ENCODE results near the gene ILKAP.

ILKAP gene

GRCh38 chr2:238132463-238133450 lies 70.7 kb downstream of the ILKAP start:
- no peaks in the 10 kb centered on the region for H3K4me1 Mint-ChIP-seq

GRCh38 chr2:238131761-238132462 lies 71.6 kb downstream of the ILKAP start:
- ATAC-seq: no peak
- Mint-ChIP-seq H3K27ac (no peak overlapping the region), H3K9me3 (no peaks in the 10 kb centered on the region), H3K4me3 (no peak overlapping the region), H3K4me1 (no peaks in the 10 kb centered on the region), H3K36me3 (no peaks in the 10 kb centered on the region)
- DNase-seq (ENCODE audit: low spot score in 2 of 2): no peak

More at GRCh38 chr2:238132463-238133450, 70.7 kb downstream of the ILKAP start:
- Mint-ChIP-seq H3K36me3 (no peaks in the 10 kb centered on the region), H3K4me3 (no peak overlapping the region), H3K9me3 (no peaks in the 10 kb centered on the region), H3K27ac (no peak overlapping the region)
- ATAC-seq: no peak
- DNase-seq (ENCODE audit: low spot score in 2 of 2): no peak

- no peaks in the 10 kb centered on the region for H3K4me1 Mint-ChIP-seq
- no peak for ATAC-seq
- H3K27ac Mint-ChIP-seq: no peak overlapping the region
- no peaks in the 10 kb centered on the region for H3K9me3 Mint-ChIP-seq
- DNase-seq (ENCODE audit: low spot score in 2 of 2): no peak
- H3K36me3 Mint-ChIP-seq: no peaks in the 10 kb centered on the region
- no peak overlapping the region for H3K4me3 Mint-ChIP-seq
Measured at GRCh38 chr2:238130696-238131628, 72.5 kb downstream of the ILKAP start.

DNA sequence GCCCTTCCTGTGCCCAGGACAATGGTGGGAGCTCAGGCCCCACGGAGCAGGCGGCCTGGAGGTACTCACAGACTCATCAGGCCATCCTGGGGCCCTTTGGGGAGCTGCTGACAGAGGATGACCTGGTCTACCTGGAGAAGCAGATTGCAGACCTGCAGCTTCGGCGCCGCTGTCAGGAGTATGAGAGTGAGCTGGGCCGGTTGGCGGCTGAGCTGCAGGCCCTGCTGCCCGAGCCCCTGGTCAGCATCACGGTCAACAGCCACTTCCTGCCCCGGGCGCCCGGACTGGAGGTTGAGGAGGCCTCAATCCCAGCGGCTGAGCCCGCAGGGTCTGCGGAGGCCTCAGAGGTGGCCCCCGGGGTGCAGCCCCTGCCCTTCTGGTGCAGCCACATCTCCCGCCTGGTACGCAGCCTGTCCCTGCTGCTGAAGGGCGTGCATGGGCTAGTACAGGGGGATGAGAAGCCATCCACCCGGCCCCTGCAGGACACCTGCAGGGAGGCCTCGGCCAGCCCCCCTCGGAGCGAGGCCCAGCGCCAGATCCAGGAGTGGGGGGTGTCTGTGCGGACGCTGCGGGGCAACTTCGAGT lies 73.3 kb downstream of the ILKAP start:
- H3K27ac Mint-ChIP-seq: no peak overlapping the region
- no peak overlapping the region for H3K4me3 Mint-ChIP-seq
- no peaks in the 10 kb centered on the region for H3K9me3 Mint-ChIP-seq
- H3K4me1 Mint-ChIP-seq: no peaks in the 10 kb centered on the region
- H3K36me3 Mint-ChIP-seq: no peaks in the 10 kb centered on the region
- no peak for ATAC-seq
- DNase-seq (ENCODE audit: low spot score in 2 of 2): no peak

GRCh38 chr2:238129166-238130010 lies 74.1 kb downstream of the ILKAP start:
- no peak overlapping the region for H3K27ac Mint-ChIP-seq
- H3K4me3 Mint-ChIP-seq: no peak overlapping the region
- no peak for DNase-seq (ENCODE audit: low spot score in 2 of 2)
- H3K4me1 Mint-ChIP-seq: no peaks in the 10 kb centered on the region
- no peaks in the 10 kb centered on the region for H3K36me3 Mint-ChIP-seq
- no peaks in the 10 kb centered on the region for H3K9me3 Mint-ChIP-seq
- ATAC-seq: no peak

DNA sequence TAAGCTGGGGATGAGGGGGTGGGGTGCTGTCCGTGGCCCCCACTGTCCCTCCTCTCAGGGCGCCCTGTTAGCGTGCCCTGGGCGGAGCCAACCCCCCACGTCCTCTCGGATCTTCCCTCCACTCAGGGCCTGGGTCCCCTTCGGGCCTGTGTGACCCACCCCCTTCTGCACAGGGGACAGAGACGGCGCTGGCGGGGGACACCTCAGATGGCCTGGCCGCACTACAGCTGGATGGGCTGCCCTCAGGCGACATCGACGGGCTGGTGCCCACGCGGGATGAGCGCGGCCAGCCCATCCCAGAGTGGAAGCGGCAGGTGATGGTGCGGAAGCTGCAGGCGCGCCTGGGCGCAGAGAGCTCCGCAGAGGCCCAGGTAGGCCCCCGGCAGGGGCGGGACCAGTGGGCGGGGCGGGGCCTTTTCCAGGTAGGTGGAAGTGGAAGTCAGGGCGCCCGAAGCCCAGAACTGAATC lies 74.9 kb downstream of the ILKAP start:
- Mint-ChIP-seq H3K36me3 (no peaks in the 10 kb centered on the region), H3K4me1 (no peaks in the 10 kb centered on the region), H3K27ac (no peak overlapping the region), H3K9me3 (no peaks in the 10 kb centered on the region), H3K4me3 (no peak overlapping the region)
- ATAC-seq: no peak
- no peak for DNase-seq (ENCODE audit: low spot score in 2 of 2)

DNA sequence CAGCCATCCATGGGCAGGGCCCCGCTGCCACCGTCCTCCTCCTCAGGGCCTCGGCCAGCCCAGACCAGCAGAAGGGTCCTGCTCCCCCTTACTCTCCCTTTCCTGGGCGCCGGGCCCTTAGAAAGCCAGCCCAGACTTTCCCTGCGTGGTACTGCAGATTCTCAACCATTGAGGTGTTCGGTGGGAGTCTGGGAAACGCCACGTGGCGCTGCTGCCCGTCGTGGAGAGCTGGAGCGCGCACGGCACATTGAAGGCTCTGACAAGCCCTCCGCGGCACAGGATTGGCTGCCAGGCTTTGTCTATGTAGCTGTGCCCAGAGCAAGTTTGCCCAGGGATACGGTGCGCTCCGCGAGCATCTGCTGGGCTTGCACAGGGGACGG lies 75.4 kb downstream of the ILKAP start:
- Mint-ChIP-seq H3K36me3 (no peaks in the 10 kb centered on the region), H3K4me1 (no peaks in the 10 kb centered on the region), H3K4me3 (no peak overlapping the region), H3K27ac (no peak overlapping the region), H3K9me3 (no peaks in the 10 kb centered on the region)
- ATAC-seq (no peak), DNase-seq (ENCODE audit: low spot score in 2 of 2) (no peak)

- Mint-ChIP-seq H3K9me3 (no peaks in the 10 kb centered on the region), H3K4me1 (no peaks in the 10 kb centered on the region), H3K4me3 (no peak overlapping the region), H3K36me3 (no peaks in the 10 kb centered on the region), H3K27ac (no peak overlapping the region)
- ATAC-seq: peak; percentile 72
- DNase-seq (ENCODE audit: low spot score in 2 of 2): no peak
Measured at GRCh38 chr2:238127165-238128060, 76.1 kb downstream of the ILKAP start.

DNA sequence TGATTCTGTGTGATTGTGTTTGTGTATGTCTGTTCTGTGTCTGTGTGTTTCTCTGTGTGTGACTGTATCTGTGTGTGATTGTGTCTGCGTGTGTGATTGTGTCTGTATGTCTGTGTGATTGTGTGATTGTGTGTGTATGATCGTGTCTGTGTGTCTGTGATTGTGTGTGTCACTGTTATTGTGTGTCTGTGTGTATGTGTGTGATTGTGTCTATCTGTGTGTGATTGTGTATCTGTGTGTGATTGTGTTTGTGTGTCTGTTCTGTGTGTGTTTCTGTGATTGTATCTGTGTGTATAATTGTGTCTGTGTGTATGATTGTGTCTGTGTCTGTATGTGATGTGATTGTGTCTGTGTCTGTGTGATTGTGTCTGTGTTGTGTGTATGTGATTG lies 76.7 kb downstream of the ILKAP start:
- Mint-ChIP-seq H3K9me3 (no peaks in the 10 kb centered on the region), H3K36me3 (no peaks in the 10 kb centered on the region), H3K4me1 (no peaks in the 10 kb centered on the region), H3K4me3 (no peak overlapping the region), H3K27ac (no peak overlapping the region)
- DNase-seq (ENCODE audit: low spot score in 2 of 2) (no peak), ATAC-seq (no peak)

GRCh38 chr2:238126338-238126737 lies 77.2 kb downstream of the ILKAP start:
- H3K4me3 Mint-ChIP-seq: no peak overlapping the region
- no peaks in the 10 kb centered on the region for H3K9me3 Mint-ChIP-seq
- H3K36me3 Mint-ChIP-seq: no peaks in the 10 kb centered on the region
- no peak overlapping the region for H3K27ac Mint-ChIP-seq
- DNase-seq (ENCODE audit: low spot score in 2 of 2): no peak
- no peaks in the 10 kb centered on the region for H3K4me1 Mint-ChIP-seq
- ATAC-seq: no peak

DNA sequence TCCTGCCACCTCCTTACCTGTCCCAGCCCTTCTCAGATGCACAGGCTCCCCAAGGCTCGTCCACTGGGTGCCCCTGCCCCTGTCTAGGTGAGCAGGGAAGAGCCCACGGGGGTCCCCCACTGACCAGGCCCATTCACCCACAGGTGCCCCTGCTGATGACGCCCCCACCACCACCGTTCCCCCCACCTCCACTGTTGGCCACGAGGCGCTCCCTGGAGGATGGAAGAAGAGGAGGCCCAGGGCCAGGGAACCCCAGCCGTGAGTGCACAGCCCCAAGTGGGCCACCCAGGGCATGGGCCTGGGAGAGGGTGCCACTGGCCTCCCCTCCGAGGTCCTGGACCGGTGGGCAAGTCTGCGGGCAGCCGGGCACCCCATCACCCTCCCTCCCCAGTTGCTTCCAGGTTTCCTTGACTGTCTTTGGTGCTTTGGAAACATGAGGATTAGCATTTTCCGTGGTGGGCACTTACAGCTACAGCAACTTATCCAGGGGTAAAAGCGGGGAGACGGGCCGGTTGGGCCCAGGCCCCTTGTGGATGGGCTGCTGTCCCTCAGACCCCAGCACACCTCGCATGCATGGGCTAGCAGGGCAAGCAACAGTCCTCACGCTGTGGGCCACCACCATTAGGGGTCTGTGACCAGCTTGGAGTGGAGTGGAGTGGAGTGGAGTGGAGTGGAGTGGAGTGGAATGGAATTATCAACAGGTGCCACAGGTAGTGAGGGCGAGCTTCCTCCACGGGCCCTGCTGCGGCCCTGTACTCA lies 78.2 kb downstream of the ILKAP start:
- no peak overlapping the region for H3K4me3 Mint-ChIP-seq

DNA sequence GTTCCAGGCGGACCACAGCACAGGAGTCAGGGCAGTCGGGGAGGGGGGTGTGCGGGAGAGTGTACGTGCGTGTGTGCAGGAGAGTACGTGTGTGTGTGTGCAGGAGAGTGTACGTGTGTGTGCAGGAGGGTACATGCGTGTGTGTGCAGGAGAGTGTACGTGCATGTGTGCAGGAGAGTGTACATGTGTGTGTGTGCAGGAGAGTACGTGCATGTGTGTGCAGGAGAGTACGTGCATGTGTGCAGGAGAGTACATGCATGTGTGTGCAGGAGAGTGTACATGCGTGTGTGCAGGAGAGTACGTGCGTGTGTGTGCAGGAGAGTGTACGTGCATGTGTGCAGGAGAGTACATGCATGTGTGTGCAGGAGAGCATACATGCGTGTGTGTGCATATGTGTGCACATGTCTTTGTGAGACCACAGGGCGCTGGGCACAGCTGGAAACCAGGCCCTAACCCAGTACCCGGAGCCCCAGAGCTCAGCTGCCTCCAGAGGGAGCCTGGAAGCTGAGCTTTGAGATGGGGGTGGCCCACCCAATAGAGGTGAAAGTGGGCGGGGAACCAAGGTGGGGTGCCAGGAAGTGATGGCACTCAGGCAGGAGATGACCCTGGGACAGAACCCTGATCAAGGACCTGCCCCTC lies 78.9 kb downstream of the ILKAP start:
- Mint-ChIP-seq H3K36me3 (no peaks in the 10 kb centered on the region), H3K4me1 (no peaks in the 10 kb centered on the region), H3K4me3 (no peak overlapping the region), H3K27ac (no peak overlapping the region), H3K9me3 (no peaks in the 10 kb centered on the region)
- ATAC-seq (no peak), DNase-seq (ENCODE audit: low spot score in 2 of 2) (no peak)

More for the DNA sequence above, 78.2 kb downstream of the ILKAP start:
- H3K36me3 Mint-ChIP-seq: no peaks in the 10 kb centered on the region
- ATAC-seq (no peak), DNase-seq (ENCODE audit: low spot score in 2 of 2) (no peak)
- no peaks in the 10 kb centered on the region for H3K9me3 Mint-ChIP-seq
- no peaks in the 10 kb centered on the region for H3K4me1 Mint-ChIP-seq
- no peak overlapping the region for H3K27ac Mint-ChIP-seq

Measured in stimulated activated effector memory CD8-positive, alpha-beta T cell treated with anti-CD3 and anti-CD28 coated beads, Interleukin-12 subunit alpha, Interleukin-12 subunit beta, amount 100 ng/mL, for 72 hours (primary cell).